GM19468 (cell line): ENCODE measurements around the gene KDELR3.

ENCODE experiments used
- ATAC-seq: cut with Tn5 transposase; IDR thresholded peaks from one replicate; pipeline ENCODE4 v1.9.1; 2021; ENCODE audit warnings: mild to moderate bottlenecking, moderate library complexity, moderate number of reproducible peaks; ENCODE audit not compliant: unreplicated experiment; ENCODE audit errors: extremely low read depth

Gene KDELR3

GRCh38 chr22:38436629-38437395 lies 31.1 kb upstream of the KDELR3 start:
- ATAC-seq: no peak

GRCh38 chr22:38437416-38437815 lies 30.5 kb upstream of the KDELR3 start:
- no peak for ATAC-seq

- no peak for ATAC-seq
Measured at GRCh38 chr22:38440747-38441350, 27.0 kb upstream of the KDELR3 start.

- ATAC-seq: no peak
Measured at GRCh38 chr22:38441620-38442287, 26.1 kb upstream of the KDELR3 start.

GRCh38 chr22:38442967-38443627 lies 24.8 kb upstream of the KDELR3 start:
- ATAC-seq: no peak

GRCh38 chr22:38443628-38444521 lies 24.0 kb upstream of the KDELR3 start:
- ATAC-seq: no peak

GRCh38 chr22:38444783-38445182 lies 23.1 kb upstream of the KDELR3 start:
- ATAC-seq: no peak

- no peak for ATAC-seq
Measured at GRCh38 chr22:38446018-38446601, 21.8 kb upstream of the KDELR3 start.

- ATAC-seq: no peak
Measured at GRCh38 chr22:38448945-38449745, 18.8 kb upstream of the KDELR3 start.

- no peak for ATAC-seq
Measured at GRCh38 chr22:38449776-38450175, 18.1 kb upstream of the KDELR3 start.

- no peak for ATAC-seq
Measured at GRCh38 chr22:38450234-38450797, 17.6 kb upstream of the KDELR3 start.

GRCh38 chr22:38451404-38451803 lies 16.5 kb upstream of the KDELR3 start:
- no peak for ATAC-seq

GRCh38 chr22:38451864-38452263 lies 16.0 kb upstream of the KDELR3 start:
- ATAC-seq: no peak

- no peak for ATAC-seq
Measured at GRCh38 chr22:38452373-38453065, 15.4 kb upstream of the KDELR3 start.

- no peak for ATAC-seq
Measured at GRCh38 chr22:38453066-38453672, 14.7 kb upstream of the KDELR3 start.

- no peak for ATAC-seq
Measured at GRCh38 chr22:38453996-38454352, 13.9 kb upstream of the KDELR3 start.

GRCh38 chr22:38454353-38455075 lies 13.4 kb upstream of the KDELR3 start:
- ATAC-seq: no peak
